GM18526 (cell line): ENCODE measurements around the gene GABARAP.

Source experiments
- POLR2A ChIP-seq: IDR thresholded peaks from 3 replicates; pipeline ENCODE4 v1.6.1; 2011; ENCODE audit not compliant: insufficient read length; ENCODE audit errors: extremely low read depth

Gene GABARAP

GRCh38 chr17:7221278-7222092, 20.8 kb downstream of the GABARAP start:
- peak; percentile 5 for TF ChIP-seq POLR2A

- no peak for TF ChIP-seq POLR2A
Measured at GRCh38 chr17:7220593-7221277, 21.5 kb downstream of the GABARAP start.

GRCh38 chr17:7219812-7220592, 22.2 kb downstream of the GABARAP start, which contains the start of the genes ACADVL and DLG4:
TSS of gene ACADVL (plus strand) at chr17:7219938. CDS start at chr17:7219985, 47 bp downstream.
TSS of gene DLG4 (minus strand) at chr17:7219836.
- peak; percentile 75 for TF ChIP-seq POLR2A

- TF ChIP-seq POLR2A, result no peak
Measured at GRCh38 chr17:7219229-7219811, 22.9 kb downstream of the GABARAP start.

- TF ChIP-seq POLR2A, result no peak
Measured at GRCh38 chr17:7218758-7219157, 23.5 kb downstream of the GABARAP start.

- TF ChIP-seq POLR2A, result no peak
Measured at GRCh38 chr17:7218166-7218565, 24.1 kb downstream of the GABARAP start.

- no peak for TF ChIP-seq POLR2A
Measured at GRCh38 chr17:7217113-7217987, 24.9 kb downstream of the GABARAP start.

- TF ChIP-seq POLR2A, result no peak
Measured at GRCh38 chr17:7216242-7217112, 25.8 kb downstream of the GABARAP start.

GRCh38 chr17:7215652-7216180, 26.5 kb downstream of the GABARAP start:
- no peak for TF ChIP-seq POLR2A

- no peak for TF ChIP-seq POLR2A
Measured at GRCh38 chr17:7215136-7215638, 27.1 kb downstream of the GABARAP start.

- TF ChIP-seq POLR2A, result no peak
Measured at GRCh38 chr17:7214300-7215135, 27.7 kb downstream of the GABARAP start.

- TF ChIP-seq POLR2A, result no peak
Measured at GRCh38 chr17:7213895-7214299, 28.4 kb downstream of the GABARAP start.
